ENCODE data around the gene FHOD3. TPM values are rescaled to one million over a fixed set of nuclear protein-coding genes. Genes with fewer than 3 reads are reported as not detected.

Gene FHOD3
- total RNA-seq, 4 donors from 2014 or later = 15.6 to 25.9 (median 21.6) TPM

- Histone ChIP-seq H3K4me1 (no peaks in the 10 kb centered on the region), H3K27me3 (no peaks in the 10 kb centered on the region), H3K4me3 (no peak overlapping the region), H3K9me3 (no peaks in the 10 kb centered on the region), H3K27ac (no peak overlapping the region), H3K36me3 (no peaks in the 10 kb centered on the region)
- TF ChIP-seq EP300 (IDR thresholded peaks at IDR 0.05) (no peak), POLR2A (IDR thresholded peaks at IDR 0.05) (no peak)
- TF ChIP-seq, protein P1, sequence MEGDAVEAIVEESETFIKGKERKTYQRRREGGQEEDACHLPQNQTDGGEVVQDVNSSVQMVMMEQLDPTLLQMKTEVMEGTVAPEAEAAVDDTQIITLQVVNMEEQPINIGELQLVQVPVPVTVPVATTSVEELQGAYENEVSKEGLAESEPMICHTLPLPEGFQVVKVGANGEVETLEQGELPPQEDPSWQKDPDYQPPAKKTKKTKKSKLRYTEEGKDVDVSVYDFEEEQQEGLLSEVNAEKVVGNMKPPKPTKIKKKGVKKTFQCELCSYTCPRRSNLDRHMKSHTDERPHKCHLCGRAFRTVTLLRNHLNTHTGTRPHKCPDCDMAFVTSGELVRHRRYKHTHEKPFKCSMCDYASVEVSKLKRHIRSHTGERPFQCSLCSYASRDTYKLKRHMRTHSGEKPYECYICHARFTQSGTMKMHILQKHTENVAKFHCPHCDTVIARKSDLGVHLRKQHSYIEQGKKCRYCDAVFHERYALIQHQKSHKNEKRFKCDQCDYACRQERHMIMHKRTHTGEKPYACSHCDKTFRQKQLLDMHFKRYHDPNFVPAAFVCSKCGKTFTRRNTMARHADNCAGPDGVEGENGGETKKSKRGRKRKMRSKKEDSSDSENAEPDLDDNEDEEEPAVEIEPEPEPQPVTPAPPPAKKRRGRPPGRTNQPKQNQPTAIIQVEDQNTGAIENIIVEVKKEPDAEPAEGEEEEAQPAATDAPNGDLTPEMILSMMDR (IDR thresholded peaks at IDR 0.05) = no peak
- DNase-seq (ENCODE audit: low spot score in 2 of 2) = no peak
- 87 to 91% methylated on average over 2 of the region's 2 CpGs for WGBS, 2 donors
These were observed 207.4 kb downstream of the FHOD3 start for GRCh38 chr18:36504928-36505327.

GRCh38 chr18:36505665-36506064, 208.2 kb downstream of the FHOD3 start:
- Histone ChIP-seq H3K4me3 (no peak overlapping the region), H3K27me3 (no peaks in the 10 kb centered on the region), H3K36me3 (no peaks in the 10 kb centered on the region), H3K27ac (no peak overlapping the region), H3K4me1 (no peaks in the 10 kb centered on the region), H3K9me3 (no peaks in the 10 kb centered on the region)
- TF ChIP-seq POLR2A (IDR thresholded peaks at IDR 0.05) = no peak
- TF ChIP-seq, protein P1 (IDR thresholded peaks at IDR 0.05) = no peak
- no peak for TF ChIP-seq EP300 (IDR thresholded peaks at IDR 0.05)
- WGBS, 2 donors = 80 to 93% methylated on average over 1 of the region's 1 CpG
- DNase-seq (ENCODE audit: low spot score in 2 of 2) = no peak

- no peaks in the 10 kb centered on the region for H3K27me3 ChIP-seq
- no peaks in the 10 kb centered on the region for H3K36me3 ChIP-seq
- H3K4me1 ChIP-seq = peaks cover 0 to 6% (median 0%) of the 10 kb centered on the region in 4 donors
- TF ChIP-seq, protein P1 (IDR thresholded peaks at IDR 0.05) = no peak
- TF ChIP-seq EP300 (IDR thresholded peaks at IDR 0.05) = no peak
- TF ChIP-seq POLR2A (IDR thresholded peaks at IDR 0.05) = no peak
- DNase-seq (ENCODE audit: low spot score in 2 of 2) = no peak
- WGBS, 2 donors = 72 to 84% methylated on average over 9 of the region's 9 CpGs
- H3K27ac ChIP-seq = no peak overlapping the region
- no peaks in the 10 kb centered on the region for H3K9me3 ChIP-seq
- H3K4me3 ChIP-seq = no peak overlapping the region
These were observed 212.2 kb downstream of the FHOD3 start for GRCh38 chr18:36509646-36510197.

DNA sequence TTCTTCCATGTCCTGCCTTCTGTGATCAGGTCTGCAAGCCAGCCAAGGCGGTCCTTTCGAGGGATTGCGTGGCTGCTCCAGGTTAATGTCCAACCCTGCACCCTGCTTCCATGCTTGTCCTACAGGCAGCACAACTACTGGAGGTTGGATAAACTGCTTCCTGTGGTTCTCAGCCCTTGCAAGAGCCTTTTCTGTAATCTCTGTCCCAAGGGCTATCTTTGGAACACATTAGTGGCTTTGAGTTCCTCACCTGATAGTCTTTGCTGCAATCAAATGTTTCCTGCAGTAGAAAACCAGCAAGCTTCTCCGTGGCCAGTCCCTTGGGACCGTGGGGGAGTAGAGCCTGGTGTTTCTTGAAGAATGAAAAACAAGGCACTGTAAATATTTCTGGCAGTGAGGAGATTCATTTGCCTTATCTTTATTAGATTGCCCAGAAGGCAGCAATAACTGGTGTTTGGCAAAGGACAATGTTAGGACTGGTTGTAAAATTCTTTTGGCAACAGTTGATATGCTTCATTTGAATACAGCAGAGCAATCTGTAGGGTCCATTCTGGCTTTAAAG, 214.4 kb downstream of the FHOD3 start:
- Histone ChIP-seq H3K36me3 (no peaks in the 10 kb centered on the region), H3K27me3 (no peaks in the 10 kb centered on the region), H3K4me3 (no peak overlapping the region), H3K9me3 (no peaks in the 10 kb centered on the region), H3K27ac (no peak overlapping the region), H3K4me1 (peaks cover 0 to 6% (median 0%) of the 10 kb centered on the region in 4 donors)
- TF ChIP-seq, protein P1 (IDR thresholded peaks at IDR 0.05) = no peak
- WGBS, 2 donors = 64 to 68% methylated on average over 5 of the region's 5 CpGs
- DNase-seq (ENCODE audit: low spot score in 2 of 2) = no peak

GRCh38 chr18:36513556-36513955, 216.0 kb downstream of the FHOD3 start:
- no peaks in the 10 kb centered on the region for H3K36me3 ChIP-seq
- H3K27me3 ChIP-seq = no peaks in the 10 kb centered on the region
- no peak overlapping the region for H3K4me3 ChIP-seq
- no peaks in the 10 kb centered on the region for H3K9me3 ChIP-seq
- no peak overlapping the region for H3K27ac ChIP-seq
- TF ChIP-seq POLR2A (IDR thresholded peaks at IDR 0.05) (no peak), EP300 (IDR thresholded peaks at IDR 0.05) (no peak)
- TF ChIP-seq, protein P1 (IDR thresholded peaks at IDR 0.05) = no peak
- WGBS, 2 donors = 30 to 55% methylated on average over 5 of the region's 5 CpGs
- H3K4me1 ChIP-seq = peaks cover 0 to 6% (median 0%) of the 10 kb centered on the region in 4 donors
- DNase-seq (ENCODE audit: low spot score in 2 of 2) = no peak
